ENCODE results near the gene MYLK.

DNA sequence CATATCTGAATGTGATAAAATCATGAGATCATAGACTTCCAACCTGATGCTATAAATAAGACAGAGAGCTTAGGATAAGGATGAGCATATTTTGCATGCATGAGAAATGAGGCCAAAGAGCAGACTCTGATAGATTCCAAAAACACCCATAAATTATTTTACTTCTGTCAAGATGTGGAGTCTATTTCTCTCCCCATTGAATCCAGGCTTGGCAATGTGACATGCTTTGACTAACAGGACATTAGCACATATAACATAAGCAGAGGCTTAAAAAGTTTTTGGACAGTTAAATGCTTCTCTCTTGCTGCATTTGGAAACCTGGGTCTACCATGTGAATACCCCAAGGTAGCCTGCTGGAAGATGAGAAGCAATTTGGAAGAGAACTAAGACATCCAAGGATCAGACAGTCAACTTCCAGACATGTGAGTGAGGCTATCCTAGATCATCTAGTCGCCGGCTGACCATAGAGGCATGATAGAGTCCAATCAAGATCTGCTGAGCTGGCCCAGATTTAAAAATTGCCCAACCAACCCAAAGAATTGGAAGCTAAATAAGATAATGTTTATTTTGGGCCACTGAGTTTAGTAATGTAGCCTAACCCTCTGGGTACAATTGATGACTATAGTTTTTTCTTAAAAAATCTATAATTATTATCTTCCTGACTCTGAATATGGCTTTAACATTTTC, 30.3 kb downstream of the MYLK start:
- no peak for TF ChIP-seq POLR2A (IDR thresholded peaks at IDR 0.05)
- TF ChIP-seq CTCF (IDR thresholded peaks at IDR 0.05), result no peak
